ENCODE results near the gene HS1BP3. TPM values are rescaled to one million over a fixed set of nuclear protein-coding genes. Genes with fewer than 3 reads are reported as not detected.

HS1BP3 gene
- total and polyA plus RNA-seq, 12 donors, result 23.7 to 50.1 (median 40.5) TPM

DNA sequence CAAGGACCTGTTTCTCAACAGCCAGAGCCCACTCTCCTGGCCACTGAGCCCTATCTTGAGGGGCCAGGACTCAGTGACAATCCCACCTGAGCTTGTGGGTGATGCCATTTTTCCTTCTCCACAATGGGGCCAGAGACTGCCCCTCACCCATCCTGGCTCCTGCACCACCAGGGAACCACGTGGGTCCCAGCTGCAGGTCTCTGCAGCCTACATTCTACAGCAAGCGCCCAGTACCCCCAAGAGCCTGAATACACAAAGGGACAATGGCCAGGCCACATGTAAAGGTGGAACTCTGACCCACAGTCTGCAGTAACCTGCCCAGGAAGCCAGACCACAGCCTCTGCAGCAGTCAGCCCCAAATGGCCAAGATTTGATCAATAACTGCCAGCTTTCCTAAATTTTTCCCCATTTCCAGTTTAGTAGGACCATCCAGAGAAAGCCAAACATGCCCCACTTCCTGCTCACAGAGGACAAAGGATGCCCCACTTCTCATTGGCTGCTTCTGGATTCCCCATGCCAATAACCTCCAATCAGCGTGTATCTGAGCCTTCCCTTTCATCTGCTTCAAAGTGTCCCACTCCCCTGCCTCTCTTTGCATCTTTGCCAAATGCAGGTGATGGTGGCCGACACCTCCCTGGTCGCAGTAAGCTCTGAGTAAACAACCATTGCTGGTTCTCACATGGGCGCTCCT is 19.1 kb downstream of the HS1BP3 start:
- Histone ChIP-seq H3K36me3 (replicated peaks in 1 of 2) (no peaks in the 10 kb centered on the region), H3K9me3 (replicated peaks in 1 of 3) (no peaks in the 10 kb centered on the region), H3K27me3 (no peaks in the 10 kb centered on the region), H3K4me1 (replicated peaks in 1 of 2) (peaks cover 10 to 28% of the 10 kb centered on the region in 2 donors), H3K4me3 (no peak overlapping the region), H3K27ac (no peak overlapping the region)
- WGBS, 4 donors, result 81 to 100% (median 89%) methylated on average over 4 to 6 of the region's 6 CpGs
- intact Hi-C loops (cut with DNase I), result loop anchor here in 1 of 2 donors (10.0 kb wide), 1 partner anchor 127 kb away; no protein-coding TSS in a partner anchor
- TF ChIP-seq CTCF (IDR thresholded peaks at IDR 0.05) (no peak), POLR2A (IDR thresholded peaks at IDR 0.05) (no peak)
- DNase-seq, result no peak

- TF ChIP-seq POLR2A (IDR thresholded peaks at IDR 0.05) (no peak), CTCF (IDR thresholded peaks at IDR 0.05) (no peak)
- H3K4me1 ChIP-seq (replicated peaks in 1 of 2), result peaks cover 10 to 20% of the 10 kb centered on the region in 2 donors
- no peak for DNase-seq
Observed at GRCh38 chr2:20630967-20631366, 19.9 kb downstream of the HS1BP3 start.

DNA sequence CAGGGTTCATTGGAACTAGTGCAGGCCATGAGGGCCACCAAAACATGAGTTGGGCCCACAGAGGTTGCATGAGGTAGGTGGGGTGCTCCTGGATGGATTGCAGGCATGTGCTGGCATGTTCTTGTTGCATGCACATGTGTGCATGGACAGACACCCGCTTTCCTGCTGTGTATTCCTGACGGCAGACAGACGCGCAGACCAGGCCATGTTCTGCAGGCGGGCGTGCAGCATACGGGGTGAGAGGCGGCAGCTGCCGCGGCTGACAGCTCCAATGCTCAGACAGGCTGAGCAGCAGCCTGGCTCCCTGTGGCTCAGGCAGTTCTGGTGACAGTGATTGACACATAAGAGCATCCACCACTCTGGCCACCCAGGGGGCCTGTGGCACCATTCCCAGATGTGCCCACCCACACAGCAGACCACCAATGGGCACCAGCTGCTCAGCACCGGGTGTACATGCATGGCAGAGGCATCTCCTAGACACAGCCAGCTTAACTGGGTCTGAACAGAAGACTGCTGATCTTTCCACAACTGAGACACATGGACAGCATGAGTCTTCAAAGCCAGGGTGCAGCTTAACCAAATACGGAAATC is 21.2 kb downstream of the HS1BP3 start:
- intact Hi-C loops (cut with DNase I), result loop anchor here in 1 of 2 donors (10.0 kb wide), 1 partner anchor 125 kb away; no protein-coding TSS in a partner anchor
- Histone ChIP-seq H3K36me3 (replicated peaks in 1 of 2) (no peaks in the 10 kb centered on the region), H3K4me1 (replicated peaks in 1 of 2) (peaks cover 4 to 11% of the 10 kb centered on the region in 2 donors), H3K27me3 (no peaks in the 10 kb centered on the region), H3K9me3 (replicated peaks in 1 of 3) (no peaks in the 10 kb centered on the region), H3K4me3 (no peak overlapping the region), H3K27ac (no peak overlapping the region)
- DNase-seq, result no peak
- WGBS, 4 donors, result 72 to 96% (median 86%) methylated on average over 6 to 12 of the region's 12 CpGs
- TF ChIP-seq POLR2A (IDR thresholded peaks at IDR 0.05), result no peak
- no peak for TF ChIP-seq CTCF (IDR thresholded peaks at IDR 0.05)

More at GRCh38 chr2:20630967-20631366, 19.9 kb downstream of the HS1BP3 start:
- 89 to 99% (median 95%) methylated on average over 4 of the region's 4 CpGs for WGBS, 4 donors
- intact Hi-C loops (cut with DNase I), result loop anchor here in 1 of 2 donors (10.0 kb wide), 1 partner anchor 126 kb away; no protein-coding TSS in a partner anchor
- Histone ChIP-seq H3K36me3 (replicated peaks in 1 of 2) (no peaks in the 10 kb centered on the region), H3K9me3 (replicated peaks in 1 of 3) (no peaks in the 10 kb centered on the region), H3K27ac (no peak overlapping the region), H3K27me3 (no peaks in the 10 kb centered on the region), H3K4me3 (no peak overlapping the region)

DNA sequence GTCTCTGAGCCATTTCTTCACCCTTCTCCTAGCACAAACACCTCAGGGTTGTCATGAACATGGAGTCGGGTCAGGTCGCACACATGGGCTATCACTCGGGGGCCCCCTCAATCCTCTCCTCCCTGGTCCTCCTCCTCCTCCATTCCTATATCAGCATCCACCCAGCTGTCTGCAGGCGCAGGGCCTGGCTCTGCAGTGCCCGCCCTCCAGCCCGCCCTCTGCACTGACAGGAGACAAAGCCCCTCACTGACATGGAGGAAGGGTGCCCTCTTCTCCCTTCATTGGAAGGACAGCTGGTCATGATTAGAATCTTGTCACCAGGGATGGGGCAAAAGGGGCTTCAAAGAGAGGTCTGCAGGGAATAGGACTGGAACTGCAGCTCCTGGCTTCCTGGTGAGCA is 21.7 kb downstream of the HS1BP3 start:
- WGBS, 4 donors, result 83 to 90% (median 86%) methylated on average over 6 of the region's 6 CpGs
- Histone ChIP-seq H3K27me3 (no peaks in the 10 kb centered on the region), H3K4me1 (replicated peaks in 1 of 2) (peaks cover under 1 to 11% of the 10 kb centered on the region in 2 donors), H3K4me3 (no peak overlapping the region), H3K9me3 (replicated peaks in 1 of 3) (no peaks in the 10 kb centered on the region), H3K27ac (no peak overlapping the region), H3K36me3 (replicated peaks in 1 of 2) (no peaks in the 10 kb centered on the region)
- intact Hi-C loops (cut with DNase I), result no loop called here
- TF ChIP-seq CTCF (IDR thresholded peaks at IDR 0.05) (no peak), POLR2A (IDR thresholded peaks at IDR 0.05) (no peak)
- no peak for DNase-seq
